ENCODE measurements around the gene CHORDC1. TPM values are rescaled to one million over a fixed set of nuclear protein-coding genes. Genes with fewer than 3 reads are reported as not detected.
A peak's percentile ranks its signal among the peaks of the same experiment; 100 is the strongest.

Gene CHORDC1
- total and polyA plus RNA-seq, 2 of the 8 experiments (the other 6 are each of a cell fraction or from before 2014, with no cell fraction given) = 28.9 to 97.1 TPM

DNA sequence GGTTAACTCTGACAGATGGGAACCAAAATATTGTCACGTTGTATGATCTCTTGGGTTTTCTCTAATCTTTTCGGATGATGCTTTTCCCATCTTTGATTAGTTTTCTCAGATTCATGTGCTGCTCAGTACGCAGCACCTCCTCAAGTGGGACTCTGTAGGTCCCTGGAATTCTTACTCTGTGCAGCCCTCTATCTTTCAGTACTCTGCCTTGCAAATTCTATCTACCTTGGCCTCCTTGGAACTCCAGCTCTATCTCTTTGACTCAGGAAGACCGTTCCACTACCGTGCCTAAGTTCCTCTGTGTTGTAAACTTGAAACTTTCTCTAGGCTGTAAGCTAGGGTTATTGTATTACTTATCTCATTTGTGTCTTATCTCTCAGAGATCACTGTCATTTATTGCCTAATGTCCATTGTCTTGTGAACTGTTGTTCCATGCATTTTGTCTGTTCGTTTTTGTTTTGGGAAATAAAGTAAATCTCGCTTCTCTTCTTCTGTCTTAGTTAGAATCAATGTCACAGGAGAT is 20.1 kb upstream of the CHORDC1 start:
- FAIRE-seq (no peak), DNase-seq (ENCODE audit: low read depth in 1 of 2, low spot score in 2 of 2) (no peak)
- peak overlapping the region; percentile 18 to 69; a peak in 3 of 4 replicates for H3K4me2 ChIP-seq (ENCODE audit: insufficient read depth in 1 of 2, low read depth in 2 of 2, low read length in 2 of 2)
- no peaks in the 10 kb centered on the region for H4K20me1 ChIP-seq (replicated peaks in 1 of 2; ENCODE audit: control insufficient read depth in 1 of 2, insufficient read depth in 2 of 2, low read length in 2 of 2)
- 0 out of 2 replicates have a peak overlapping the region, but pooled peaks have one; percentile 17 for H2BK12ac ChIP-seq (ENCODE audit: low read depth, low read length)
- no peak overlapping the region for H4K8ac ChIP-seq (ENCODE audit: extremely low read depth, insufficient read depth, low read length)
- no peak overlapping the region for H2BK20ac ChIP-seq (ENCODE audit: low read length)
- H2BK120ac ChIP-seq (replicated peaks; ENCODE audit: low read depth, low read length) = no peak overlapping the region
- CTCF ChIA-PET (ENCODE audit: partially characterized antibody) = interaction anchor here (1.0 to 1.7 kb wide), 5 partner anchors 9 to 46 kb away, joined by 3 to 9 read pairs (median 3); no protein-coding TSS in a partner anchor
- H3K79me2 ChIP-seq (ENCODE audit: control insufficient read depth in 1 of 2, insufficient read depth in 2 of 2, low read length in 2 of 2) = no peaks in the 10 kb centered on the region
- peak overlapping the region in 1 of 4 experiments; percentile 28; a peak in 2 of 8 replicates for H3K4me3 ChIP-seq (ENCODE audit: extremely low read depth in 1 of 4, insufficient read depth in 2 of 4, low read depth in 3 of 4, low read length in 4 of 4)
- H3K9me3 ChIP-seq (ENCODE audit: insufficient read depth in 2 of 2, low read depth in 1 of 2, low read length in 1 of 2) = no peaks in the 10 kb centered on the region
- H3K18ac ChIP-seq (ENCODE audit: extremely low read depth, low read length) = no peak overlapping the region
- no peaks in the 10 kb centered on the region for H3K36me3 ChIP-seq (ENCODE audit: control insufficient read depth in 2 of 4, insufficient read depth in 4 of 4, low read length in 3 of 4)
- no peak overlapping the region for H2AK5ac ChIP-seq (ENCODE audit: low read depth, low read length)
- H3K56ac ChIP-seq (replicated peaks; ENCODE audit: insufficient read length, low read depth, low read length) = no peak overlapping the region
- H3K23ac ChIP-seq (ENCODE audit: insufficient read length) = no peak overlapping the region
- H3K14ac ChIP-seq (ENCODE audit: insufficient read length) = no peak overlapping the region
- H3K79me1 ChIP-seq (ENCODE audit: low read depth, low read length) = no peaks in the 10 kb centered on the region
- H2BK15ac ChIP-seq (ENCODE audit: low read length) = no peak overlapping the region
- no peak overlapping the region for H3K27ac ChIP-seq (ENCODE audit: low read depth, low read length)
- H2BK5ac ChIP-seq (ENCODE audit: low read depth, low read length) = no peak overlapping the region
- TF ChIP-seq YY1 (IDR thresholded peaks at IDR 0.05; ENCODE audit: low read depth, low read length) (no peak), SIX5 (IDR thresholded peaks at IDR 0.05; ENCODE audit: low read depth, low read length) (no peak), HDAC6 (IDR thresholded peaks at IDR 0.05; ENCODE audit: low read depth, low read length) (no peak), USF2 (IDR thresholded peaks at IDR 0.05; ENCODE audit: low read length) (no peak), CTBP2 (IDR thresholded peaks at IDR 0.05; ENCODE audit: borderline replicate concordance, insufficient read depth, insufficient read length, low read length) (no peak), RBBP5 (IDR thresholded peaks at IDR 0.05; ENCODE audit: borderline replicate concordance, low read depth, low read length) (no peak), TBP (IDR thresholded peaks at IDR 0.05; ENCODE audit: low read depth, low read length) (no peak), KDM4A (IDR thresholded peaks at IDR 0.05; ENCODE audit: low read depth, low read length, severe bottlenecking) (no peak), ASH2L (IDR thresholded peaks at IDR 0.05; ENCODE audit: low read length) (no peak)
- H3K9ac ChIP-seq (replicated peaks in 1 of 4; ENCODE audit: extremely low read depth in 1 of 4, low read depth in 3 of 4, low read length in 3 of 4) = no peak overlapping the region
- 68% methylated on average over 7 of the region's 7 CpGs; no CpG with 5 or more reads in 1 of the 2 experiments for WGBS, 2 experiments (ENCODE audit: extremely low coverage in 1 of 2, insufficient coverage in 1 of 2, insufficient read length in 1 of 2, insufficient replicate concordance in 2 of 2, low coverage in 1 of 2, low lambda C conversion rate in 2 of 2, missing lambda C conversion rate in 1 of 2)
- H3K27me3 ChIP-seq (replicated peaks in 1 of 4; ENCODE audit: control insufficient read depth in 3 of 4, extremely low read depth in 1 of 4, insufficient read depth in 3 of 4, low read length in 3 of 4) = no peaks in the 10 kb centered on the region
- no peak overlapping the region for H3K4ac ChIP-seq (replicated peaks; ENCODE audit: insufficient read length, low read depth, low read length)
- no peaks in the 10 kb centered on the region for H3K23me2 ChIP-seq (ENCODE audit: low read depth, low read length)
- H3K4me1 ChIP-seq (replicated peaks in 1 of 4; ENCODE audit: control insufficient read depth in 3 of 4, insufficient read depth in 4 of 4, low read length in 3 of 4) = peaks cover 0 to 6% (median 5%) of the 10 kb centered on the region in 4 experiments; a peak in 3 of 7 replicates
- peak overlapping the region; percentile 30; the same call in 1 of the 2 replicates for H2AFZ ChIP-seq (ENCODE audit: low read length)
- H4K5ac ChIP-seq (ENCODE audit: insufficient read length, low read depth, low read length) = no peak overlapping the region
- no peak overlapping the region for H4K91ac ChIP-seq (replicated peaks; ENCODE audit: insufficient read length, low read length)
- POLR2A ChIA-PET (ENCODE audit: partially characterized antibody) = no interaction called here
